Adrenal gland (tissue), 12 donors: ENCODE results near the gene PKNOX2. TPM values are rescaled to one million over a fixed set of nuclear protein-coding genes. Genes with fewer than 3 reads are reported as not detected.

Experiments used
- DNase-seq, 7 donors: peaks; one replicate each; pipeline ENCODE4 v3.0.0-alpha.2; 2019 to 2020
- H3K27ac ChIP-seq, 5 donors: fragments of 200-600 bp; sonication (generic) in 4 of 5; 1 replicate in 3 of 5; 2 replicates in 2 of 5; pipeline versions ENCODE4 v1.5.1 to v1.8.0; 2016 to 2020; ENCODE audit warnings: mild to moderate bottlenecking in 1 of 5
- H3K27me3 ChIP-seq: fragments of 200-600 bp; 2 replicates; pipeline ENCODE4 v1.8.0; 2021
- H3K36me3 ChIP-seq, 2 donors: fragments of 200-600 bp; replicated peaks in 1 of 2; 1 replicate in 1 of 2; 2 replicates in 1 of 2; pipeline versions ENCODE4 v1.5.1 to v1.8.0; 2018 to 2022
- H3K4me1 ChIP-seq, 2 donors: fragments of 200-600 bp; replicated peaks in 1 of 2; 1 replicate in 1 of 2; 2 replicates in 1 of 2; pipeline versions ENCODE4 v1.5.1 to v1.8.0; 2018 to 2021
- H3K4me3 ChIP-seq, 4 donors: fragments of 200-600 bp; sonication (generic) in 3 of 4; one replicate each; pipeline ENCODE4 v1.5.1; 2016 to 2018
- H3K9me3 ChIP-seq, 3 donors: fragments of 200-600 bp; sonication (generic) in 1 of 3; replicated peaks in 1 of 3; 1 replicate in 2 of 3; 2 replicates in 1 of 3; pipeline versions ENCODE4 v1.5.1 to v1.8.0; 2016 to 2021
- CTCF ChIP-seq, 6 experiments: fragments of 450-650 bp in 4 of 6; fragments of 200-600 bp in 2 of 6; sonication (generic) in 1 of 6; IDR thresholded peaks; 1 replicate in 5 of 6; 2 replicates in 1 of 6; pipeline versions ENCODE4 v1.5.1 to v1.8.0; 2016 to 2021; ENCODE audit warnings: antibody characterized with exemption in 6 of 6, mild to moderate bottlenecking in 2 of 6, moderate library complexity in 1 of 6
- POLR2A ChIP-seq, 2 donors: fragments of 450-650 bp; IDR thresholded peaks; one replicate each; pipeline ENCODE4 v1.6.1; 2017; ENCODE audit warnings: antibody characterized with exemption in 2 of 2, mild to moderate bottlenecking in 2 of 2, moderate library complexity in 1 of 2
- WGBS, 4 donors: extraction: QIAGEN DNeasy Blood & Tissue Kit in 2 of 4; methylation state at CpG; one replicate each; pipeline versions ENCODE4 v1.1.5 to v1.1.7; 2013 to 2017; 5-methylcytosine and 5-hydroxymethylcytosine counted together
- intact Hi-C, 2 donors: fragments of 100-400 bp; cut with DNase I; formaldehyde crosslinking; loops; one replicate each; pipeline versions ENCODE4 v1.14.1 to v1.15.0; 2022 to 2023
- polyA plus RNA-seq, 3 donors: library from polyadenylated mRNA; stranded (reverse); fragments of 200-250 nt in 2 of 3; fragments of 350-450 nt in 1 of 3; fragmentation: Illumina TruSeq in 1 of 3; extraction: RNeasy Lipid Tissue Mini Kit (QIAGEN cat#74804) in 1 of 3; gene quantifications; one replicate each; pipeline ENCODE4 v1.2.3, GENCODE V29; 2013 to 2014
- total RNA-seq, 9 donors: library from RNA; depleted of rRNA in 4 of 9; stranded (reverse); fragments of >200 nt in 4 of 9; fragments of 120-200 nt in 1 of 9; fragmentation: NEBNext Ultra II Directional in 1 of 9; extraction: Animal tissue kit (Norgen Biotek cat#: 25700) in 1 of 9; gene quantifications; one replicate each; pipeline versions ENCODE4 v1.1.0 to v1.2.4, GENCODE V29; 2013 to 2023
- donor health status: healthy with polysubstance abuse.
- donor health status: Bipolar disorder and iron deficiency.
- donor health status: DM: yes; HTN: yes; CAD: no.
- donor health status: DM: no; HTN: no; CAD: no.
- donor health status: DM: no; HTN: no; CAD: no.
- donor health status: DM: yes; HTN: yes; CAD: no.

Gene PKNOX2
- total and polyA plus RNA-seq, 12 donors: 1.2 to 34.7 (median 3.1) TPM

GRCh38 chr11:125139778-125140177, 24.8 kb upstream of the PKNOX2 start:
- TF ChIP-seq CTCF (IDR thresholded peaks at IDR 0.05) (no peak), POLR2A (IDR thresholded peaks at IDR 0.05) (no peak)
- no peak overlapping the region for H3K27ac ChIP-seq
- peaks cover 0 to 10% of the 10 kb centered on the region in 2 donors for H3K4me1 ChIP-seq
- H3K36me3 ChIP-seq: no peaks in the 10 kb centered on the region
- intact Hi-C loops: loop anchor here (5.0 to 10.0 kb wide), 2 partner anchors 177 to 185 kb away; partner anchors contain the start of gene CCDC15 (in 1 of the 2)
- H3K27me3 ChIP-seq: no peaks in the 10 kb centered on the region
- H3K9me3 ChIP-seq: no peaks in the 10 kb centered on the region
- no peak for DNase-seq
- 62 to 86% (median 70%) methylated on average over 3 of the region's 3 CpGs for WGBS, 4 donors
- H3K4me3 ChIP-seq: no peak overlapping the region

GRCh38 chr11:125140233-125140632, 24.3 kb upstream of the PKNOX2 start:
- H3K4me3 ChIP-seq: no peak overlapping the region
- H3K27me3 ChIP-seq: no peaks in the 10 kb centered on the region
- no peaks in the 10 kb centered on the region for H3K36me3 ChIP-seq
- no peak overlapping the region for H3K27ac ChIP-seq
- DNase-seq: no peak
- intact Hi-C loops: loop anchor here (5.0 to 10.0 kb wide), 2 partner anchors 178 to 185 kb away; partner anchors contain the start of gene CCDC15 (in 1 of the 2)
- H3K9me3 ChIP-seq: no peaks in the 10 kb centered on the region
- H3K4me1 ChIP-seq: peaks cover 0 to 10% of the 10 kb centered on the region in 2 donors
- TF ChIP-seq POLR2A (IDR thresholded peaks at IDR 0.05) (no peak), CTCF (IDR thresholded peaks at IDR 0.05) (no peak)
- WGBS, 4 donors: 30 to 61% (median 49%) methylated on average over 4 to 8 of the region's 8 CpGs

- Histone ChIP-seq H3K9me3 (no peaks in the 10 kb centered on the region), H3K27ac (no peak overlapping the region), H3K27me3 (no peaks in the 10 kb centered on the region), H3K4me1 (peaks cover 0 to 10% of the 10 kb centered on the region in 2 donors), H3K4me3 (no peak overlapping the region), H3K36me3 (no peaks in the 10 kb centered on the region)
- intact Hi-C loops: loop anchor here (5.0 to 10.0 kb wide), 2 partner anchors 179 to 186 kb away; partner anchors contain the start of gene CCDC15 (in 1 of the 2)
- DNase-seq: peak in 1 of 7 donors; percentile 23
- WGBS, 4 donors: 63 to 69% (median 64%) methylated on average over 12 of the region's 12 CpGs
- TF ChIP-seq POLR2A (IDR thresholded peaks at IDR 0.05): no peak
Measured at GRCh38 chr11:125141178-125141577, 23.4 kb upstream of the PKNOX2 start.

- intact Hi-C loops: loop anchor here (5.0 to 10.0 kb wide), 2 partner anchors 180 to 187 kb away; partner anchors contain the start of gene CCDC15 (in 1 of the 2)
- no peaks in the 10 kb centered on the region for H3K27me3 ChIP-seq
Measured at GRCh38 chr11:125141686-125142535, 22.6 kb upstream of the PKNOX2 start.

More at GRCh38 chr11:125141686-125142535, 22.6 kb upstream of the PKNOX2 start:
- H3K4me1 ChIP-seq: peaks cover 0 to 10% of the 10 kb centered on the region in 2 donors
- no peaks in the 10 kb centered on the region for H3K36me3 ChIP-seq
- peak in 6 of 7 donors; percentile 45 to 65 (median 51) for DNase-seq
- no peak for TF ChIP-seq POLR2A (IDR thresholded peaks at IDR 0.05)
- TF ChIP-seq CTCF (IDR thresholded peaks at IDR 0.05): peak; percentile 86 to 98 (median 96)
- H3K4me3 ChIP-seq: no peak overlapping the region
- H3K9me3 ChIP-seq: no peaks in the 10 kb centered on the region
- no peak overlapping the region for H3K27ac ChIP-seq
- 32 to 40% (median 34%) methylated on average over 16 to 18 of the region's 18 CpGs for WGBS, 4 donors
